PFSK-1 (cell line): ENCODE results near the gene LRCOL1.

Experiments used
- FOXP2 ChIP-seq: optimal IDR thresholded peaks from 2 replicates; pipeline ENCODE3; 2011; ENCODE audit warnings: borderline replicate concordance, control low read depth, inconsistent platforms; ENCODE audit not compliant: insufficient read depth; ENCODE audit errors: extremely low read length, extremely low read depth
- POLR2AphosphoS5 ChIP-seq: IDR thresholded peaks from 2 replicates; pipeline ENCODE4 v1.6.1; 2012; ENCODE audit warnings: low read depth, mild to moderate bottlenecking, control low read depth, low read length, moderate library complexity
- SIN3A ChIP-seq: IDR thresholded peaks from 2 replicates; pipeline ENCODE4 v1.6.1; 2012; ENCODE audit warnings: mild to moderate bottlenecking, low read length, moderate library complexity, borderline replicate concordance; ENCODE audit not compliant: insufficient read depth
- TAF1 ChIP-seq: IDR thresholded peaks from 2 replicates; pipeline ENCODE4 v1.6.1; 2012; ENCODE audit warnings: low read length, control low read depth, borderline replicate concordance; ENCODE audit not compliant: insufficient read depth
- TF ChIP-seq, protein P1 (sequence below), 2 experiments: IDR thresholded peaks; 2 replicates each; pipeline versions ENCODE4 v1.6.1 to v1.8.0; 2011 to 2012; ENCODE audit warnings: low read depth in 2 of 2, low read length in 2 of 2, control low read depth in 1 of 2, inconsistent platforms in 1 of 2, mild to moderate bottlenecking in 1 of 2, moderate library complexity in 1 of 2; ENCODE audit not compliant: insufficient read depth in 1 of 2

The LRCOL1 gene

DNA sequence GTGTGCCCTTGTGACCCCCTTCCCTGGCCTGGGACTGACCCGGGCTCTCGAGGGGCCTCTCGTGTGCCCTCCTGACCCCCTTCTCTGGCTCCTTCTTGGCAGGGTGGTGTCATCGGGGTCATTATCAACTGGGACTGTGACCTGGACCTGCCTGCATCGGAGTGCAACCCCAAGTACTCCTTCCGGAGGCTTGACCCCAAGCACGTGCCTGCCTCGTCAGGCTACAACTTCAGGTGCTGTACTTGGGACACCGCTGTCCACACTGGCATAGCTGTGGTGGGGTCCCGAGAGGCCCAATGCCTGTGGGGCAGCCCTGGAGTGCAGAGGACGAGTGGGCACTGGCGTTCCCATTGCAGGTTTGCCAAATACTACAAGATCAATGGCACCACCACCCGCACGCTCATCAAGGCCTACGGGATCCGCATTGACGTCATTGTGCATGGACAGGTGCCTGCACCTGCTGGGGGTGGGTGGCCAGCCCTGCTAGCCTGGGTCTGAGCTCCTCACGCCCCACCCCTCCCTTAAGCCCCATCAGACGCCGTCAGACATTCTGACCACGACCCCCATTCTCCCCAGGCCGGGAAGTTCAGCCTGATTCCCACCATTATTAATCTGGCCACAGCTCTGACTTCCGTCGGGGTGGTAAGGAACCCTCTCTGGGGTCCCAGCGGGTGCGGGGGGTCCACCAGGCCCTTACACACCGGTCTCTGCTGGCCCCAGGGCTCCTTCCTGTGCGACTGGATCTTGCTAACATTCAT lies 10.7 kb upstream of the LRCOL1 start:
- peak; percentile 72 for TF ChIP-seq POLR2AphosphoS5
- TF ChIP-seq, protein P1, sequence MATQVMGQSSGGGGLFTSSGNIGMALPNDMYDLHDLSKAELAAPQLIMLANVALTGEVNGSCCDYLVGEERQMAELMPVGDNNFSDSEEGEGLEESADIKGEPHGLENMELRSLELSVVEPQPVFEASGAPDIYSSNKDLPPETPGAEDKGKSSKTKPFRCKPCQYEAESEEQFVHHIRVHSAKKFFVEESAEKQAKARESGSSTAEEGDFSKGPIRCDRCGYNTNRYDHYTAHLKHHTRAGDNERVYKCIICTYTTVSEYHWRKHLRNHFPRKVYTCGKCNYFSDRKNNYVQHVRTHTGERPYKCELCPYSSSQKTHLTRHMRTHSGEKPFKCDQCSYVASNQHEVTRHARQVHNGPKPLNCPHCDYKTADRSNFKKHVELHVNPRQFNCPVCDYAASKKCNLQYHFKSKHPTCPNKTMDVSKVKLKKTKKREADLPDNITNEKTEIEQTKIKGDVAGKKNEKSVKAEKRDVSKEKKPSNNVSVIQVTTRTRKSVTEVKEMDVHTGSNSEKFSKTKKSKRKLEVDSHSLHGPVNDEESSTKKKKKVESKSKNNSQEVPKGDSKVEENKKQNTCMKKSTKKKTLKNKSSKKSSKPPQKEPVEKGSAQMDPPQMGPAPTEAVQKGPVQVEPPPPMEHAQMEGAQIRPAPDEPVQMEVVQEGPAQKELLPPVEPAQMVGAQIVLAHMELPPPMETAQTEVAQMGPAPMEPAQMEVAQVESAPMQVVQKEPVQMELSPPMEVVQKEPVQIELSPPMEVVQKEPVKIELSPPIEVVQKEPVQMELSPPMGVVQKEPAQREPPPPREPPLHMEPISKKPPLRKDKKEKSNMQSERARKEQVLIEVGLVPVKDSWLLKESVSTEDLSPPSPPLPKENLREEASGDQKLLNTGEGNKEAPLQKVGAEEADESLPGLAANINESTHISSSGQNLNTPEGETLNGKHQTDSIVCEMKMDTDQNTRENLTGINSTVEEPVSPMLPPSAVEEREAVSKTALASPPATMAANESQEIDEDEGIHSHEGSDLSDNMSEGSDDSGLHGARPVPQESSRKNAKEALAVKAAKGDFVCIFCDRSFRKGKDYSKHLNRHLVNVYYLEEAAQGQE (IDR thresholded peaks at IDR 0.05; ENCODE audit: insufficient read depth in 1 of 2, low read depth in 2 of 2, low read length in 2 of 2), result no peak

DNA sequence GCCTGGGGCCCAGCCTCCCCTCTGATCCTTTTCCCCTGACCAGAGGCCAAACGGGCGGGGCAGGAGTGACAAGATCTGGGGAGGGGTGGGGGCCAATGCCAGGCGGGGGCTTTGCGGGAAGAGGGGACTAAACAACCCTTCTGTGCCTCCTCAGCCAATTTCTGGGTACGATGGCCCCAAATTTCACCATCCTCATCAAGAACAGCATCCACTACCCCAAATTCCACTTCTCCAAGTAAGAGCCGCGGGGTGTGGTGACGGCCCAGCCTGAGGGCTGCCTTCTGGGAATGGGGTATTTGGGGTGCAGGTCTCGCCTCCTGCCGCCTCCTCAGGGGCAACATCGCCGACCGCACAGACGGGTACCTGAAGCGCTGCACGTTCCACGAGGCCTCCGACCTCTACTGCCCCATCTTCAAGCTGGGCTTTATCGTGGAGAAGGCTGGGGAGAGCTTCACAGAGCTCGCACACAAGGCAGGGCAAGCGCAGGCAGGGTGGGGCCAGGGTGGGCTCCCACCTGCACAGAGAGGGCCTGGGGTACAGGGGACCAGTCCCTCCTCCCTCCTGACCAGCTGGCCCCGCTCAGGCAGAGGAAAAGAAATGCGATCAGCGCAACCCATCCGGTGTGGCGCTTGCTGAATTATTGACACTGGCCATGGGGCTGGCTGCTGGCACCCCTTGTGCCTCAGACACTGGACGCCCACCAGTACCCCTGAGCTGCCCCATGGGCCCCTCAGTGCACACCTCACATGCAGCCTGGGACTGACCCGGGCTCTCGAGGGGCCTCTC lies 9.9 kb upstream of the LRCOL1 start:
- TF ChIP-seq POLR2AphosphoS5 (peak; percentile 67; the same call in 1 of the 2 replicates), FOXP2 (no peak)

DNA sequence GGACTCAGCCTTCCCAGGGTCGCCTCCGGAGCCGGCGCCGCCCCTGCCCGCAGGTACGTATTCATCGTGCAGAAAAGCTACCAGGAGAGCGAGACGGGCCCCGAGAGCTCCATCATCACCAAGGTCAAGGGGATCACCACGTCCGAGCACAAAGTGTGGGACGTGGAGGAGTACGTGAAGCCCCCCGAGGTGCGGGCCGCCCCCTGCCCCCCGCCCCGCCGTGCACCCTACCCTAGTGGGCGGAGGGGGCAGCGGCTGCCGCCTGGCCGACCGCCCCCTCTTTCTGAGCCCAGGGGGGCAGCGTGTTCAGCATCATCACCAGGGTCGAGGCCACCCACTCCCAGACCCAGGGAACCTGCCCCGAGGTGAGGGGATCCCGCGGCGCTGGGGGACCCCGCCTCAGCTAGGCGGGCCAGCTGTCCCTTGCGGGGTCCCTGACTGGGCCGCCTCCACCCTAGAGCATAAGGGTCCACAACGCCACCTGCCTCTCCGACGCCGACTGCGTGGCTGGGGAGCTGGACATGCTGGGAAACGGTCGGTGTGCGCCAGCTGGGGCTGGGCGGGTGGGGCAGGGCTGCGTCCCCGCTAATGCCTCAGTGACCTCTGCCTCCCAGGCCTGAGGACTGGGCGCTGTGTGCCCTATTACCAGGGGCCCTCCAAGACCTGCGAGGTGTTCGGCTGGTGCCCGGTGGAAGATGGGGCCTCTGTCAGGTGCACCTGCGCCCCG lies 9.2 kb upstream of the LRCOL1 start:
- no peak for TF ChIP-seq TAF1
- TF ChIP-seq SIN3A, result peak; percentile 64; the same call in 1 of the 2 replicates
- peak; percentile 63 for TF ChIP-seq POLR2AphosphoS5

DNA sequence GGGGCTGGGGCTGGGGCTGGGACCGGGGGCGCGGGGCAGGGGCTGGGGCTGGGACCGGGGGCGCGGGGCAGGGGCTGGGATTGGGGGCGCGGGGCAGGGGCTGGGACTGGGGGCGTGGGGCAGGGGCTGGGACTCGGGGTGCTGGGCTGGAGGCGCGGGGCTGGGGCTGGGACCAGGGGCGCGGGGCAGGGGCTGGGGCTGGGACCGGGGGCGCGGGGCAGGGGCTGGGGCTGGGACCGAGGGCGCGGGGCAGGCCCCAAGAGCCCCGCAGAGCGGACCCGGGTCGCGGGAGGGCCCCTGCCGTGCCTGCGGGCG lies 8.6 kb upstream of the LRCOL1 start:
- TF ChIP-seq, protein P1 (IDR thresholded peaks at IDR 0.05; ENCODE audit: insufficient read depth in 1 of 2, low read depth in 2 of 2, low read length in 2 of 2), result no peak
- no peak for TF ChIP-seq SIN3A

DNA sequence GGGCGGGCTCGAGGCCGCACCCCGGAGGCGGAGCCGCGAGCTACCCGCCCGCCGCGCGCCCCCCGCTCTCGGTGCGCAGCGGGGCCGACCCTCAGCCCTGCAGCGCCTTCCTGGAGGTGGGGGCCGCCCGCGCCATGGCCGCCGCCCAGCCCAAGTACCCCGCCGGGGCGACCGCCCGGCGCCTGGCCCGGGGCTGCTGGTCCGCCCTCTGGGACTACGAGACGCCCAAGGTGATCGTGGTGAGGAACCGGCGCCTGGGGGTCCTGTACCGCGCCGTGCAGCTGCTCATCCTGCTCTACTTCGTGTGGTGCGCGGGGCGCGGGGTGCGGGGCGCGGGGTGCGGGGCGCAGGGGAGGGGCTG lies 8.3 kb upstream of the LRCOL1 start, which contains the start of gene P2RX2:
Gene P2RX2 (plus strand): TSS at position 94 of the 361 bp plus-strand sequence. CDS start 41 bp downstream, at position 135.
- TF ChIP-seq TAF1 (no peak), SIN3A (no peak), POLR2AphosphoS5 (no peak; the same call in 1 of the 2 replicates), FOXP2 (no peak)
- TF ChIP-seq, protein P1 (IDR thresholded peaks at IDR 0.05; ENCODE audit: insufficient read depth in 1 of 2, low read depth in 2 of 2, low read length in 2 of 2), result no peak
